Activated T-cell treated with anti-CD3 and anti-CD28 coated beads for 24 hours (primary cell): ENCODE results near the gene KLC4.
A peak's percentile ranks its signal among the peaks of the same experiment; 100 is the strongest.
"Not testable (repeated sequence)": the region's sequence is repeated elsewhere in the genome, so short reads cannot be mapped to it uniquely, and the experiment has no call there.

Experiments
- DNase-seq: peaks from one replicate; pipeline ENCODE4 v3.0.0-alpha.2; 2020; ENCODE audit warnings: low read depth

KLC4 gene

GRCh38 chr6:43036712-43037111 lies 22.7 kb upstream of the KLC4 start:
- DNase-seq = no peak

DNA sequence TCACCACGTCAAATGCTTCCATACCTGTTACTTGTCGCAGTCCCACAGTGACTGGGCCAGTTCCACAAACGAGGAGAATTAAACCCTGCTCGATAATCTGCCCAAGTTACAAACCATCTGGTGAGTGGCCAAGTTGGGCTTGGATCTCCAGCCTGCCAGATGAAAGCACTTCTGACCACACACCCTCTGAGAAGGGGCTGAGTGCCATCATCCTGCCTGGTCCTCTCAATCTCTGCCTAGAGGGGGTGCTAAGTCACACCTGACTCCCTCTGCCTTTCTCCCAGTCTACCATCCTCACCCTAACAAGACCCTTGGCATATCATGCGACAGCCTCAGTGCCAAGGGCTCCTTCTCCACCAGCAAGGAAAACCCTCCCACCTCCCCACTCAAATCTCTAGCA lies 22.2 kb upstream of the KLC4 start:
- no peak for DNase-seq

DNA sequence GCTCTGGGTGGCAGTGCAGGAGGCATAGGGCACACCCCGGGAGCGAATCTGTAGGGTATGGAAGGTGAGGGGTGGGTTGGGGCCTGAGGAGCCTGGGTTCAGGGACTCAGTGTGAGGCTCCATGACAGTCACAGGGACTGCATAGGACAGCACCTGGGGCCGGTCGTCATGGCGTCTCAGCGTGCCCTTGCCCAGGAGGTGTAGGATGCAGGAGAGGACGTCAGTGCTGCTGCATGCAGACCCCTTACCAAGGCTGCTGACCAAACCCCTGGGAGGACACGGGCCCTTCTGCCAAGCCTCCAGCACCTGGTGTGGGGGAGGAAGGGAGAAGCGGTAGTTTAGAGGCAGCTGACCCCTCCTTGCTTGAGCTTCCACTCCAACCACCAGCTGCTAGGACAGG lies 21.7 kb upstream of the KLC4 start:
- no peak for DNase-seq

DNA sequence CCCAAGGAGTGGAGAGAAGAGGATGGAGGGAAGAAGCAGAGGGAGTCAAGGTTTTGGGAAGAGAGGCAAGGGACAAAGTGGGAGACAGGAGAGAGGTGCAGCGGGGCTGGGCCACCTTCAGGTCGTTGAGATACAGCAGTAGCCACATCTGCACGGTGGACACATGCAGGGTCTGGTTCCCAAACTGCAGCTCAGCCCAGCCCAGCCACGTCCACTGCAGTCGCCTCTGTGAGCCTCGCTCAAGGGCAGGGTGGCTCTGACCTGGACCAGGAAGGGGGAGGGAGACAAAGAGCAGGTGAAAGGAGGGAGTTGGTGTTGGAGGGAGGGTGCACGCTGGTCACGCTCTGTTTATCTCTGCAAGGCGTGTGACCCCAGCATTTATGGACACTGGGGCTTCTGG lies 20.7 kb upstream of the KLC4 start:
- DNase-seq = no peak

DNA sequence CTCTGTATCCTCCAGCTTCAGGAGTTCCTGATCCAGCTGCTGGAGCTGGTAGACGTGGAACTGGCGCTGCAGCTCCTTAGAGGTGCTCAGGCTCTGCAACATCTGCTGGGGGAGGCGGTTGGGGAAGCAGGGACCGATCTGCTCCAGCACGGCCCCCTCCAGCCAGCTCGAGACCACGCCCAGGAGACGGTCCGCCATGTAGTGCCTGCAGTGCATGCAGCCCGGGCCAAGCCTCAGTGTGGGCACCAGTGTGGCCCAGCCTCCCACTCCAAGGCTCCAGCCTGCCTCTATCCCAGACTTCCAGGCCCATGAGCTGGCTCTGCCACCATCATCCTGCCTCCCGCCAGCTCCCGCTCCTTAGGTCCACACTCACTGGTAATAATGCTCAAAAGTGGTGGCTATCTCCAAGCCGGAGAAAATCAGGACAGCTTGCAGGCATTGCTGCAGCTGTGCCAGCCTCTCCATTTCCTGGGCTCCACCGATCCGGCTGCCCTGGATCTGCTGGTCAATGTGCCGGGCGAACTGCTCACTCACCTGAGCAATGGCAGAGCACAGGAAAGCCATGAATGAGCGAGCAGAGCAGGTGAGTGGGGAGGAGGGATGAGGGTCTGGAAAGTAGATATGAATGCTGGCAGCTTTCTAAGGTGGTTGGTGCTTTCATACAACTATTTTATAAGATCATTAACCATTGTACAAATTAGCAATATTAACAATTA lies 18.7 kb upstream of the KLC4 start:
- no peak for DNase-seq

DNA sequence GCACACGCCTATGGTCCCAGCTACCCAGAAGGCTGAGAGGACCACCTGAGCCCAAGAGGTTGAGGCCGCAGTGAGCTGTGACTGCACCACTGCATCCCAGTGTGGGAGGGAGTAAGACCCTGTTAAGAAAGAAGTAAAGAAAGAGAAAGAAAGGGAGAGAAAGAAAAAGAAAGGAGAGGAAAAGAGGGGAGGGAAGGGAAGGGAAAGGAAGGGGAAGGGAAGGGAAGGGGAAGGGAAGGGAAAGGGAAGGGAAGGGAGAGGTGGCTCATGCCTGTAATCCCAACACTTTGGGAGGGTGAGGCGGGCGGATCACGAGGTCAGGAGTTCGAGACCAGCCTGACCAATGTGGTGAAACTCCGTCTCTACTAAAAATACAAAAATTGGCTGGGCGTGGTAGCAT lies 18.0 kb upstream of the KLC4 start:
- not testable (repeated sequence) for DNase-seq

DNA sequence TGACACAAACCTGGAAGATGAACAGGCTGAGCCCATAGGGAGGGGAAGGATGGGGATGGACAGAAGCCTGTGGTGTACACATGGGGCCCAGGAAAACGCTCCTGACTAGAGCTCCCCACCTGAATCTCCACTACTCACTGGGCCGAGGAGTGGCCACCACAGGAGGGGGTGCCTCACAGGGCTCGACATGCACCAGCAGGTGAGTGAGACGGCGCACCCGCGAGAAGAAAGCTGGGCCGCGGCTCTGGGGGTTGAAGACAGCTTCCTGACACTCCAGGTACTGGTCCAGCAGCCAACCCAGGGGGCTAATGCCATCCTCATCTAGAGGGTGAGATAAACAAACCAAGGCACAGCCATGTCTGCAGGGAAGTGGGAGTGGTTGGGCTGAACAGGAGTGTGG lies 16.1 kb upstream of the KLC4 start:
- DNase-seq = no peak

DNA sequence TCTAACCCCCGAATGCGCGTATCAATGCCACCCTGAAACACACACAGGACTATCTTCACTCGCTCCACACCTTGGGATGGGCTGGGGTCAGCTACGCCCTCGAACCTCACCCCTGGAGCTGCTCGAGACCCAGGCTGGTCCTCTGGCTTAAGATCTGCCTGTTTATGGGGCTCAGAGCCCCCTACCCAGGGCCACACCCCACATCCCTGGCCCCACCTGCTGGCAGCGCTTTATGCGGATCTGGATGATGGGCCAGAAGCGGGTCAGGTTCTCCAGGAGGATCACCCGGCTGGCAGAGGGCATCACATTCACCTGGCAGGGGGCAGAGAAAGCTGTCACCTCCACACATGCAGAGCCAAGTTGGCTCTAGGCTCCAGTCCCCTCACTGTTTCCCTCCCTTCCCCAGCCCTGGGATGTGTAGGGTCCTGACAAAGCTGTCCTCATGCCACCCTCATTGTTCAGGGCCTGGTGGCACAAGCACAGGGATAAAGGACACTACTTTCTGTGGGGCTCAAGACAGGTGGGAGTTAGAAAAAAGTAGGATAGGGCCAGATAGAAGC lies 14.0 kb upstream of the KLC4 start:
- DNase-seq = no peak

- DNase-seq = no peak
Measured at GRCh38 chr6:43047998-43048397, 11.4 kb upstream of the KLC4 start.

DNA sequence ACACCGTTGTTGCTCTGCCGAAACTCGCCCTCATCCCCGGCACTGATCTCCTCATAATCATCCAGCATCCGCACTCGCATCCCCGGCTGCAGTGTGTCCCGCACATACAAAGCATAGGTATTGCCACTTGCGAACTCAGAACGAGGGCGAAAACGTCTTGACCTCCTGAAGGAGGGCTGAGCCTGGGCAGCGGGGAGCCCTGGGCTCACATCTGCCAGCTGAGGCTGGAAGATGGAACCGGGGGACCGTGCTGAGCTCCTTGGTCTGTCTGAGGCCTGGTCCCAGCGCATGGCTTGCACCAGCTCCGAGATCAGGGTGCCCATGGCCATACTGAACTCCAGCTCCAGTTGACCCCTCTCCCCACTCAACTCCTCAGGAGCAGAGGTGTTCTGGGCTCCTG lies 8.4 kb upstream of the KLC4 start:
- no peak for DNase-seq

DNA sequence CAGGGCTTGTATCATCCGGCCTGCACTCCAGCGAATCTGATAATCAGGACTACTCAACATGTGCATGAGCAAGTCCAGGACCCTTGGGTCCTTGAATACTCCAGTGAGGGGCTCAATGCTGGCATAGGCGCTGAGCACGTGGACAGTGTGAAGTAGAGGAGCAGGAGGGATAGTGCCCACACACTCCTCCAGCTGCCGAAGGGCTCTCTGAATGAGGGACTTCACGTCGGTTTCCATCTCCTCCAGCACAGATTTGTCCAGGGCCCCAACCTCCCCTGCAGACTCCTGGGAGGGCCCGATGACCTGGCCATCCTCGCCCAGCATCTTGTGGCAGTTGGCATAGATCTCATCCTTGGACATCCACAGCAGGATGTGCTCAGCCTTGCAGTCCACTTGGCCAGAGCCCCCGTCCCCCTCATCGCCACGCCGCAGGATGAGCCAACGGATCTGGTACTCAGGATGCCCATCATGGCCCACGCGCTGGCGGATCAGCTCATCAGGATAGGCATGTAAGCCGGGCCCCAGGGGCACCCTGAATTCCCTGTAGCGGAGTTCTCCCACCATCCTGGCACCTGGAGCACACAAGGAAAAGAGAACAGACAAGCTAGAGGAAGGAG lies 7.1 kb upstream of the KLC4 start:
- DNase-seq = no peak

- DNase-seq = no peak
Measured at GRCh38 chr6:43052842-43053544, 6.4 kb upstream of the KLC4 start.

DNA sequence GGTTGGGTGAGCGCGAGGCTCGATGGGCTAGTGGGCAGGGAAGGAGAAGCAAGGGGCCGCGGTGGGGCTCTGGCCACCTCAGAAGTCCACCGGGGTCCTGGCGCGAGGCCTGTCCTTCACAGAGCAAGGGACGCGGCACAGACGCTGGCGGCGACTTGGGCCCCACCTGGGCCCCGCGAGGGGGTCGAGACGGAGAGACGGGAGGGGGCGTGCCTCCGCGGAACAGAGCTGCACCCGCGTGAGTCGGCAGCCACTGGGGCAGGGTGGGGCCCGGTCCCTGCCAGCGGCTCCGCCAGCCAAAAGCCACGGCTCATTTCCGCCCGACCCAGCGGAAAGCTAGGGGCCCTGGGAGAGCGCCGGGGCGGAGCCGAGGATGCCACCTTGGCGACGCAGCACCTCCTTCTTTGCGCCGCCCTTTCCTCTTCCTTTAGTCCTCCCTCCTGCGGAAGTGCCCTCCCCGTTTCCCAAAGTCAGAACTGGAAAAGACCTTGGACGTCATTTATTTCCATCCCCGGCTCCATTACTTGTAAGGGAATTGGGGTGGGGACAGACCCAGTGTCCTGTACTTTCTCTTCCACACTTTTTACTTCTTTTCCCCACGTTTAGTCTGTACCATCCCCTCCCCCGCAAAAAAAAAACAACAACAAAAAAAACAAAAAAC lies 5.8 kb upstream of the KLC4 start, which contains the start of gene CUL7:
TSS of gene CUL7 (minus strand) at position 307 of the 661 bp plus-strand sequence. CDS start 1,063 bp downstream, outside the sequence.
- peak; percentile 89 for DNase-seq

GRCh38 chr6:43054206-43054943 lies 5.1 kb upstream of the KLC4 start:
- DNase-seq = no peak

- no peak for DNase-seq
Measured at GRCh38 chr6:43055966-43056365, 3.5 kb upstream of the KLC4 start.

- DNase-seq = no peak
Measured at GRCh38 chr6:43058531-43058930, 900 bp upstream of the KLC4 start.

DNA sequence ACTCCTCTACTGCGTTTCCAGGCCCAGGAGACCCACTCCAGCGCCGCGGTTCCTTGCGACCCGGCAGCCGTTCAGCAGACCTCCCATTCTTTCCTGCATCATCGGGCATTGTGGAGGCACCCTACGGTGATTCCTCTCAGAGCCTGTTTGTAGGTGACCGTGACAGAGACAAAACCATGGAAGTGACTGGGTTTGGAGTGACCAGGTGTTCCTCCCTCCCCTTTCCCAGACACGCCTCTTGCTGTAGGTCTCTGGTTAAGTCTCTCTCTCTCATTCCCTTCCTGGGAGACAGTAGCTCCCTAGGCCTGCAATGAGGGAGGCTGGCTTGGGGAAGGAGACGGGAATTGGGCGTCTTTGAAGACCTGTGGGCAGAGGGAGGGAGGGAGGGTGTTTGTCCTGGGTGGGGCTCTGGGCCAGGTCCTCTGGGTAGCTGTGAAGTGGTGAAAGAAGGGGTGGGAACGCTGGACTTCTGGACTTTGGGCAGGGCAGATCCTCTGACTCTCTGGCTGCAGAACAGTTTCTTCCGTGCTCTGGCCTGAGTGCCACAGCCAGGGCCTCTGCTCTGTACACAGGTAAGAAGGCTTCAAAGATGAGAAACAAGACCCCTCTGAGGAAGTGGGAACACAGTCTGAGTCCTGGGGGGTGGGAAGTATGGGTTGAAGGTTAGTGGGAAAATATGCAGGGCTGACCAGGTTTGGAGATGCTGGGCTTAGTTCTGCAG lies 763 bp downstream of the KLC4 start:
- DNase-seq = no peak

- no peak for DNase-seq
Measured at GRCh38 chr6:43060755-43061633, 1.6 kb downstream of the KLC4 start.

GRCh38 chr6:43061861-43062260 lies 2.4 kb downstream of the KLC4 start:
- DNase-seq = no peak

DNA sequence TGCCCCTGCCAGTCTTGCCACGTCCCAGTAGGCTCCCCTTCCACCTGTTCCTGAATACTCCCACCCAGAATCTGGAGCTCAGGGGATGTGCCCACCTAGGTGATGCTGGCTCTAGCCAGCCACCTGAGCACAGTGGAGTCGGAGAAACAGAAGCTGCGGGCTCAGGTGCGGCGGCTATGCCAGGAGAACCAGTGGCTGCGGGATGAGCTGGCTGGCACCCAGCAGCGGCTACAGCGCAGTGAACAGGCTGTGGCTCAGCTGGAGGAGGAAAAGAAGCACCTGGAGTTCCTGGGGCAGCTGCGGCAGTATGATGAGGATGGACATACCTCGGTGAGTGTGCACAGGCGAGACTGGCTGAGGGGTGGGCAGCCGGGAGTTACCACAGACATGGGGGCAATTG lies 3.4 kb downstream of the KLC4 start:
- DNase-seq = no peak
